ENCODE results near the gene CCER1.
A peak's percentile ranks its signal among the peaks of the same experiment; 100 is the strongest.
"Not testable (repeated sequence)": the region's sequence is repeated elsewhere in the genome, so short reads cannot be mapped to it uniquely, and the experiment has no call there.

Gene CCER1, protein sequence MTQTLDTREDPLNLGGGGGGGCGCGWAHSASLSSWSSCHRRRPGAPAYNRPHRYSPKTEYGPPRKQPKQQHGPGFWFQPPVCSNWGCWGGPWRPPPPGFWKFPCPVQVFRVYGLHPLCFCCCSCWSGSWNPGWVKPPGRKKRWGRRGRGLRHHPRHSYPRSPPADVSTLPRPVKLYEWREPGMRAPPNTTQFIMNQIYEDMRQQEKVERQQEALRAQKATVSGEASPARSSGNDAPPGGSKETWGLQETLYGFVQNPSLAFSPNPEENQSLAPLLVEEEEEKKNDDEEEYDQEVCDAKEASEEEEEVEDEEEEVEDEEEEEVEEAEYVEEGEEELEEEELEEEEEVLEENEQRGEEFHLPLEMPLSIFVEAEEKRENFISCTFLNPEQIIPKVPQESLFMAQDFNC

GRCh38 chr12:90954921-90955320 lies at the start of gene CCER1:
TSS of gene CCER1 (minus strand) at chr12:90955176. CDS start at chr12:90954742, 434 bp downstream.
- DNase-seq, result no peak

GRCh38 chr12:91003737-91004136 lies 48.8 kb upstream of the CCER1 start:
- no peak for DNase-seq

- DNase-seq, result no peak
These were observed 46.3 kb upstream of the CCER1 start for GRCh38 chr12:91001306-91001705.

GRCh38 chr12:90999966-91000365 lies 45.0 kb upstream of the CCER1 start:
- no peak for DNase-seq

DNA sequence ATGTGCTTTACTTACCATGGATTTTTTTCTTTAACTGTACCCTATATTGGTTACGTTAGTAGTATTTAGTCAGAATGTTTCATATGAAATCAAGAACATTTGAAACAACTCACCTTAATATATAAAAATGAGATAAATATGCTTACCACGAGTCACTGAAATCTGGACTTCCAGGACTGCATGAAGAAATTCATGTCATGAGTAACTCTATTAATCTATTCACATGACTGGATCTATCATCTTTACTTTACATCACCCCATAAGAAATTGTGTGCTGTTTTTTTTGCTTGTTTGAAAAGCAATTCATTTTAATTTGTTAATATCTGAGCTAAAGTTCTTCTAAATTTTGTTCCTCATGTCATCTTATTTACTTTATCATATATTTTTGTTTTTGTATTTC lies 44.6 kb upstream of the CCER1 start:
- no peak for DNase-seq

DNA sequence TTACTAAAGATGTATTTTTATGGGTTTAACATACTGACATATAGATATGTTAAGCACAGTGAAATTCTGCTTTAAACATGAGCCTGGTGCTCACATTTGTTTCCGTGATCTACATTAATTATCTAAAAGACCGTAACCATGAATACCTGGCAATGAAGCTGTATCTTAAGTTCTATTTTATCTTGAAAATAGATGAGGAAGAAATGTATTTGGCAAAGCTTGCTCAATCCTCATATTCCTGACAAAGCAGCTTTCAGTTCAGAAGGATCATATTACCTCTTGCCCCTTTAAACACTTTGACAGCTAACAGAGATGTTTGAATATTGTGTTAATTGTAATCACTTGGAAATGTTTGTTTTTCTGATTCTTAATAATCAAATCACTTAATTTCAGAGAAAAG lies 40.0 kb upstream of the CCER1 start:
- DNase-seq, result peak; percentile 19

DNA sequence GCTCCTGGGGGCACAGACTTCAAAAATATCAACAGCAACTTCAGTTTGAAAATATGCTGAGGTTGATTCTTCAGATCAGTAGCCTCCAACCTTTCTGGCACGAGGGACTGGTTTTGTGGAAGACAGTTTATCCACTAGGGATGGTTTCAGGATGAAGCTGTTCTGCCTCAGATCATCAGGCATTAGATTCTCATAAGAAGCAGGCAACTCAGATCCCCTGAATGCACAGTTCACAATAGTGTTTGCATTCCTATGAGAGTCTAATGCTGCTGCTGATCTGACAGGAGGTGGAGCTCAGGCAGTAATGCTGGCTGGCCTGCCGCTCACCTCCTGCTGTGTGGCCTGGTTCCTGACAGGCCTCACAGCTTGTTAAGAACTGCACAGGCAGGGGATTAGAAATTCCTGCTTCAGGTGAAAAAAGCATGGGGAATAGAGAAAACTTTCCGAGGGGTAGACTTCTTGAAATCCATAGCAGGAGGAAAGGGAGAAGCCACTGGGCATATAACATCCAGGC lies 37.0 kb upstream of the CCER1 start:
- no peak for DNase-seq

DNA sequence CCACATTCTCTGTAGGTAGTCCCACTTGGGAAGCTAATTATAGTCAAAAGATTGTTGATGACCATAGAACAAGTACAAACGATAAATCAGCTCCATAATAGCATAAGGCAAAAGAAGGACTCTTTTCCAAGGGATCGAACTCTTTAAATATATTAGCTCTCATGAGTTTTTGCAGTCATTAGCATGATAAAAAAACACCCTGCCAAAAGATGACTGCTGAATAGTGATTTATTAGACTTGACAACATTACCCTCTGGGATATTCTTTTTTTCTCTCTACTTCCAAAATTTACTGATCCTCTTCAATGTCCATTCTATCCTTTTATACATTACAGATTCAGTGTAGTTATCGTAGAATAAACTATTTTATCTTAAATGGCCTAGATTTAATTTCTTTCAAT lies 35.6 kb upstream of the CCER1 start:
- no peak for DNase-seq

GRCh38 chr12:90989686-90990111 lies 34.7 kb upstream of the CCER1 start:
- no peak for DNase-seq

DNA sequence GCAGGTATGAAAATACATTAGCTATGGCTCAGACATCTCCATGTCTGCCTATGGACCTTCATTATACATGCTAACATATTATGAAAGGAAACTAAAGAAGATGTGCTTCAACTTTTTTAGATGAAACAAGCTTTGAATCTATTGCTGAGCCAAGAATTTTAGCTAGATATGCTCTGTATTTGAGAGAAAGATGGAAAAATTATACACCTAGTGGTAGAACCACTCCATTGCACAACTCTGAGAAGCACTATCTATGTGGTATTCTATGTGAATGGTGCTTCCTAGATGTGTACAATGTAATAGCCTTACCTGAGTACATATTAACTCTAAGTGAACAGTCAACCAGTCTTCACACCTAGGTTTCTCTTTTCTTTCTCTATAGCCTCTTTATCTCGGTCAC lies 32.5 kb upstream of the CCER1 start:
- no peak for DNase-seq

- DNase-seq, result no peak
These were observed 32.1 kb upstream of the CCER1 start for GRCh38 chr12:90987101-90987500.

- DNase-seq, result not testable (repeated sequence)
These were observed 30.4 kb upstream of the CCER1 start for GRCh38 chr12:90985331-90985730.

GRCh38 chr12:90984114-90984513 lies 29.1 kb upstream of the CCER1 start:
- DNase-seq, result no peak

GRCh38 chr12:90982170-90982569 lies 27.2 kb upstream of the CCER1 start:
- no peak for DNase-seq

DNA sequence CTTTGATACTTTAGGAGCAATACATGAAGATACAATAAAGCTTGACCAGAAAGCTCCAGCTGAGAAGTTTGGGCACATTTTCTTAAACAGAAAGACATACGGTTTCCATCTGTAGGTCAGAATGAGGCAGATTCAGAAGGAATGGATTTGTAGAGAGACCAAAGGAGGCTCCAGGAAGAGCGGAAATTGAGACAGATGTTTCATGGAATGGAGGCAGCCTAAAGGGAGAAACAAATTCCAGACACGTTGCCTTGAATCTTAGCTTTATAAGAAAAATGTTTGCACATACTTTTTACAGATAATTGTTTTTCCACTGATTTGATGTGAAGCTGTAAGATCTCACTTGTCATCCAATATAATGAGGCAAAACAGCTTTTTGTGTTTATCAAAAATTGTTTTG lies 25.0 kb upstream of the CCER1 start:
- DNase-seq, result no peak

DNA sequence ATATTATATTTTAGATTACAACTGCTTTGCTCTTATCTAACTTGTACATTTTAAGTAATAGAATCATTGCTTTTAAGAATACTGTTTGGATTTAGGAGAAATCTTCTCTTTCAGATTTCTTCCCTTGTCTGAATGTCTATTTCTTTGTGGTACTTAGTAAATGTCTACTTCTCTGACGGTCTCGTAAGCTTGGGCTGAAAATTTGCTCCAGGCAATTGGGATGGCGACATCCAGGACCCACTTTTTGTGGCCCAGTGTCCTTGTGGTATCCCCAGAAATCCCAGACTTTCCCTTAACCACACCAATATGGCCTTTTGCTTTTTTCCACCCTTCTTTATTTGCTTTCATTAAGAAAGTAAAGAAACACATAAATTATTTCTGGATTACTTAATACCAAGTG lies 24.0 kb upstream of the CCER1 start:
- no peak for DNase-seq

GRCh38 chr12:90978117-90978770 lies 23.3 kb upstream of the CCER1 start:
- peak; percentile 68 for DNase-seq

DNA sequence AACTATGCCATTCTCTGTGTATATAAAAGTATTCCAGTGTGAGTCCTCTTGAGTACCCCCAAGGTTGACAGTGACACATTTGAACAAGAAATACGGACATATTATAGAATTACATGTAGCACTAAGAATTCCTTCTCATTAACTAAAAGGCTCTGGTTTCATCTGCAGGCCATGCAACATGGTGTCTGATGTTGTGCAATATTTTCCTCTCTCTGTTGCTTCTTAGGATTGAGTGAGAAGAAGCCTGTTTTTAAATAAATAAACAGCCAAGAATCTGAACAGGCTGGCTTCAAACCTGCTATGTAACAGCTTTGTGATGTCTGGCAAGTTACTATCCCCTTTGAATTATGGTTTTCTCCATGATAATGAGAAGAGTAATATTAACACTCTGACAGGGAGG lies 22.2 kb upstream of the CCER1 start:
- DNase-seq, result no peak

GRCh38 chr12:90974286-90974685 lies 19.3 kb upstream of the CCER1 start:
- no peak for DNase-seq

- DNase-seq, result no peak
These were observed 17.2 kb upstream of the CCER1 start for GRCh38 chr12:90972226-90972625.

DNA sequence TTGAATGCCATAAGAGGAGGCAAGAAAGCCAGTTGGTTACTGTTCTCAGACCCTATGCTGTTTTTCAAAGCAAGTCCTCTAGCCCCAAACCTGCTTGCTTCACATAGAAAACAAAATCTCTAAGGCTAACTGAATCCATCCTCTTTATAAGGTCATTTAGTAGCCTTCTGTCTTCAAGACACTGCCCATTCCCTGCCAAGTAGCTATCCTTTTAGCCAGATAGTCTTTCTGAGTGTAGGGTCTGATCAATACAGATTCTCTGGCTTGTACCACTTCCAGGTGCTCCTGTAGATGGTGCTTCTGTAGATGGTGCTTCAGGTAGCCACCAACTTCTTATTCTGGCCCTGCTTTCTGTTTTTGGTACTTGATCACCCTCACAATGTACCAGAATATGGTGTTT lies 15.9 kb upstream of the CCER1 start:
- DNase-seq, result no peak

DNA sequence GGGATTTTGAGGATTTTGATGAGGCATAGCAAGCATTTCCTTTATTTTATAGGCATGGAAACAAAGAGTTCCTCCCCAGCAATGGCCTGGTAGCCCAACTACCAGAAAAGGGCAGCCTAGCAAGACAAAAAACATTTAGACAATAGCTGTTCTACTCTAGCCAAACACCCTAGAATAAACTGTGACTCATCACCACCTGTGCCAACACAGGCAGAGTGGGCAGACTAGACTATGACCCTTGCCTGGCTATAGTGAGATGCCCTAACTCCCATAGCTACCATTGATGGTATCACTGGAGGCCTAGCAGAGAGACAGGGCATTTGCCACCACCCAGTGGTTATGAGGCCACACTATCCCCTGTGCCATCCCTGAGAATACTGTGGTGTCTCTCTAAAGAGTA lies 15.5 kb upstream of the CCER1 start:
- DNase-seq, result no peak

- no peak for DNase-seq
These were observed 14.9 kb upstream of the CCER1 start for GRCh38 chr12:90969851-90970250.

- DNase-seq, result no peak
These were observed 14.4 kb upstream of the CCER1 start for GRCh38 chr12:90969346-90969745.

All from NCI-H2171 treated with DMSO at 0.1 percent for 48 hours (cell line).